Breast epithelium (tissue), 4 donors: Measurements from ENCODE around the gene INSC. TPM values are rescaled to one million over a fixed set of nuclear protein-coding genes. Genes with fewer than 3 reads are reported as not detected.

Source experiments
- DNase-seq, 2 donors: peaks; one replicate each; pipeline ENCODE4 v3.0.0-alpha.2; 2019; ENCODE audit warnings: low spot score in 2 of 2
- H3K27ac ChIP-seq, 2 donors: fragments of 200-600 bp; sonication (generic) in 1 of 2; one replicate each; pipeline ENCODE4 v1.5.1; 2016 to 2019; ENCODE audit warnings: mild to moderate bottlenecking in 1 of 2
- H3K27me3 ChIP-seq, 2 donors: fragments of 200-600 bp; sonication (generic) in 1 of 2; one replicate each; pipeline versions ENCODE4 v1.5.1 to v1.6.0; 2017 to 2019; ENCODE audit warnings: control low read depth in 1 of 2, mild to moderate bottlenecking in 1 of 2
- H3K36me3 ChIP-seq: fragments of 200-600 bp; one replicate; pipeline ENCODE4 v1.5.1; 2019
- H3K4me1 ChIP-seq, 2 donors: fragments of 200-600 bp; sonication (generic); one replicate each; pipeline ENCODE4 v1.5.1; 2016 to 2019; ENCODE audit warnings: control low read depth in 1 of 2
- H3K4me3 ChIP-seq, 3 donors: fragments of 200-600 bp; sonication (generic); 1 replicate in 2 of 3; 2 replicates in 1 of 3; pipeline ENCODE4 v1.5.1; 2016 to 2019; ENCODE audit warnings: mild to moderate bottlenecking in 3 of 3, moderate library complexity in 2 of 3
- H3K9me3 ChIP-seq, 2 donors: fragments of 200-600 bp; sonication (generic) in 1 of 2; one replicate each; pipeline ENCODE4 v1.5.1; 2016 to 2019; ENCODE audit warnings: control low read depth in 1 of 2
- POLR2A ChIP-seq: fragments of 450-650 bp; IDR thresholded peaks from one replicate; pipeline ENCODE4 v1.6.1; 2016; ENCODE audit warnings: antibody characterized with exemption, mild to moderate bottlenecking, moderate library complexity
- POLR2AphosphoS5 ChIP-seq, 3 donors: sonication (generic); formaldehyde crosslinking; IDR thresholded peaks; one replicate each; pipeline ENCODE4 v1.6.1; 2017; ENCODE audit warnings: antibody characterized with exemption in 3 of 3
- intact Hi-C: fragments of 100-400 bp; cut with DNase I; formaldehyde crosslinking; loops from one replicate; pipeline ENCODE4 v1.15.1; 2023; ENCODE audit warnings: low total_unique reads
- total RNA-seq, 3 donors: library from RNA; depleted of rRNA; stranded (reverse); fragments of >200 nt; gene quantifications; one replicate each; pipeline ENCODE4 v1.1.0, GENCODE V29; 2016
- TF ChIP-seq, protein P1 (sequence below), 3 donors: fragments of 450-650 bp; IDR thresholded peaks; one replicate each; pipeline ENCODE4 v1.5.1; 2016 to 2017; ENCODE audit warnings: antibody characterized with exemption in 3 of 3, mild to moderate bottlenecking in 3 of 3, moderate library complexity in 3 of 3

Gene INSC
- total RNA-seq, 3 donors from 2014 or later = 0.33 to 0.88 TPM; not detected in 1

GRCh38 chr11:15238856-15239255 lies 124.1 kb downstream of the INSC start:
- Histone ChIP-seq H3K9me3 (no peaks in the 10 kb centered on the region), H3K4me1 (no peaks in the 10 kb centered on the region), H3K27me3 (no peaks in the 10 kb centered on the region), H3K4me3 (no peak overlapping the region), H3K27ac (no peak overlapping the region), H3K36me3 (no peaks in the 10 kb centered on the region)
- TF ChIP-seq POLR2A = no peak
- TF ChIP-seq, protein P1, sequence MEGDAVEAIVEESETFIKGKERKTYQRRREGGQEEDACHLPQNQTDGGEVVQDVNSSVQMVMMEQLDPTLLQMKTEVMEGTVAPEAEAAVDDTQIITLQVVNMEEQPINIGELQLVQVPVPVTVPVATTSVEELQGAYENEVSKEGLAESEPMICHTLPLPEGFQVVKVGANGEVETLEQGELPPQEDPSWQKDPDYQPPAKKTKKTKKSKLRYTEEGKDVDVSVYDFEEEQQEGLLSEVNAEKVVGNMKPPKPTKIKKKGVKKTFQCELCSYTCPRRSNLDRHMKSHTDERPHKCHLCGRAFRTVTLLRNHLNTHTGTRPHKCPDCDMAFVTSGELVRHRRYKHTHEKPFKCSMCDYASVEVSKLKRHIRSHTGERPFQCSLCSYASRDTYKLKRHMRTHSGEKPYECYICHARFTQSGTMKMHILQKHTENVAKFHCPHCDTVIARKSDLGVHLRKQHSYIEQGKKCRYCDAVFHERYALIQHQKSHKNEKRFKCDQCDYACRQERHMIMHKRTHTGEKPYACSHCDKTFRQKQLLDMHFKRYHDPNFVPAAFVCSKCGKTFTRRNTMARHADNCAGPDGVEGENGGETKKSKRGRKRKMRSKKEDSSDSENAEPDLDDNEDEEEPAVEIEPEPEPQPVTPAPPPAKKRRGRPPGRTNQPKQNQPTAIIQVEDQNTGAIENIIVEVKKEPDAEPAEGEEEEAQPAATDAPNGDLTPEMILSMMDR (IDR thresholded peaks at IDR 0.05) = no peak
- TF ChIP-seq POLR2AphosphoS5 (IDR thresholded peaks at IDR 0.05) = no peak
- DNase-seq = no peak
- intact Hi-C loops = no loop called here

GRCh38 chr11:15248749-15249148 lies 134.0 kb downstream of the INSC start:
- intact Hi-C loops = no loop called here
- Histone ChIP-seq H3K36me3 (no peaks in the 10 kb centered on the region), H3K9me3 (no peaks in the 10 kb centered on the region), H3K4me3 (no peak overlapping the region), H3K27me3 (peaks cover 0 to 4% of the 10 kb centered on the region in 2 donors), H3K27ac (no peak overlapping the region), H3K4me1 (no peaks in the 10 kb centered on the region)
- TF ChIP-seq POLR2A (no peak), POLR2AphosphoS5 (IDR thresholded peaks at IDR 0.05) (no peak)
- TF ChIP-seq, protein P1 (IDR thresholded peaks at IDR 0.05) = no peak
- no peak for DNase-seq

DNA sequence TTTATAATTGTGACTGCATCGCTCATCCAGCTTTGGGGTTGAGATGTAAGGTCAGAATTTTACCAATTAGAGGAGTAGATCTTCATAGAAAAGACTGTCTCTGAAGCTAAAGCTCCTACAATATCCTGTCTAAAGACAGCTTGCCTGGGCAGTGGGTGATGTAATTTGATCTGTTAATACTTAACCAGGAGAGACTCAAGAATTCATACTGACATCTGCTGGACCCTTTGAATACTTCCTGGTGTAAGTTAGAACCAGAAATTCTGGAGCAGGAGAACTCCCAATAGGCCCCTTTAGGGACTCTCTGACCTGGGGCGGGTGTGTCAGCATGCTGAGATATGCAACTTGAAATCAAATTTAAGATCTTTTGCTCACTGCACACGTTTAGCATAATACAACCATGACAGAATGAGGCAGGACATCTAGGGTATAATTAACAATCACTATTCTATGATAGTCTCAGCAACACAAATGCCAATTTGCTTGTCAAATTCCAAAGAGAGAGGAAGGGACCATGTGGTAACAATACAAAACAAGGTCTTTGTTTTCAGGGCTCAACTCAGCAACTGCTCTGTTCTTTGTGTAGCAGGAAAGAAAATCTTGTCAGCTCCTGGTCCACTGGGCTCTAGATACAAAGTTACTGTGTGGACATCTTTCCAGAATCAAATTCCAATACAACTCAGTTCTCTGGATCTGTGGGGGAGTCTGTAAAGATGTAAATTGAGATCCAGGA lies 143.9 kb downstream of the INSC start:
- intact Hi-C loops = no loop called here
- DNase-seq = no peak

DNA sequence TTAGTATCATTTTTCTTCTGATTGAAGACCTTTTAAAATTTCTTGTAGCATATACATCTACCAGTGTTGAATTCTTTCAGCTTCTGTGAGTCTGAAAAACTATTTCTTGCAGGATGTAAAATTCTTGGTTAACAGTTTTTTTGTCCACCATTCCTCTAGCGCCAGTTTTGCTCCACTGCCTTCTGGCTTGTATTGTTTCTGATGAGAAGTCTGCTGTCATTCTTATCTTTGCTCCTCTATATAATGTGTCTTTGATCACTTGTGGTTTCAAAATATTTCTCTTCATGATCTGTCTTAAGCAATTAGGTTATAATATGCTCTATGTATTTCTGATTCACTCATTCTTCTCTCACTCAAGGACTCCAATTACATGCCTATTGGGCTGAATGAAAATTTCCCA lies 152.3 kb downstream of the INSC start:
- Histone ChIP-seq H3K9me3 (peaks cover 0 to 25% of the 10 kb centered on the region in 2 donors), H3K4me1 (no peaks in the 10 kb centered on the region), H3K27ac (no peak overlapping the region), H3K27me3 (no peaks in the 10 kb centered on the region), H3K4me3 (no peak overlapping the region), H3K36me3 (no peaks in the 10 kb centered on the region)
- TF ChIP-seq POLR2AphosphoS5 (IDR thresholded peaks at IDR 0.05) (no peak), POLR2A (no peak)
- TF ChIP-seq, protein P1 (IDR thresholded peaks at IDR 0.05) = no peak
- intact Hi-C loops = no loop called here
- DNase-seq = no peak

More for the DNA sequence above, 143.9 kb downstream of the INSC start:
- no peak for TF ChIP-seq POLR2AphosphoS5 (IDR thresholded peaks at IDR 0.05)
- TF ChIP-seq, protein P1 (IDR thresholded peaks at IDR 0.05) = no peak
- TF ChIP-seq POLR2A = no peak
- no peak overlapping the region for H3K4me3 ChIP-seq
- H3K36me3 ChIP-seq = no peaks in the 10 kb centered on the region
- no peak overlapping the region for H3K27ac ChIP-seq
- no peaks in the 10 kb centered on the region for H3K4me1 ChIP-seq
- no peaks in the 10 kb centered on the region for H3K27me3 ChIP-seq
- H3K9me3 ChIP-seq = no peaks in the 10 kb centered on the region

GRCh38 chr11:15268598-15268997 lies 153.9 kb downstream of the INSC start:
- Histone ChIP-seq H3K36me3 (no peaks in the 10 kb centered on the region), H3K27me3 (no peaks in the 10 kb centered on the region), H3K9me3 (peaks cover 0 to 25% of the 10 kb centered on the region in 2 donors), H3K27ac (no peak overlapping the region), H3K4me1 (no peaks in the 10 kb centered on the region), H3K4me3 (no peak overlapping the region)
- TF ChIP-seq, protein P1 (IDR thresholded peaks at IDR 0.05) = no peak
- TF ChIP-seq POLR2AphosphoS5 (IDR thresholded peaks at IDR 0.05) (no peak), POLR2A (no peak)
- no peak for DNase-seq
- intact Hi-C loops = no loop called here
